ENCODE measurements around the gene GPS2.

GPS2 gene

DNA sequence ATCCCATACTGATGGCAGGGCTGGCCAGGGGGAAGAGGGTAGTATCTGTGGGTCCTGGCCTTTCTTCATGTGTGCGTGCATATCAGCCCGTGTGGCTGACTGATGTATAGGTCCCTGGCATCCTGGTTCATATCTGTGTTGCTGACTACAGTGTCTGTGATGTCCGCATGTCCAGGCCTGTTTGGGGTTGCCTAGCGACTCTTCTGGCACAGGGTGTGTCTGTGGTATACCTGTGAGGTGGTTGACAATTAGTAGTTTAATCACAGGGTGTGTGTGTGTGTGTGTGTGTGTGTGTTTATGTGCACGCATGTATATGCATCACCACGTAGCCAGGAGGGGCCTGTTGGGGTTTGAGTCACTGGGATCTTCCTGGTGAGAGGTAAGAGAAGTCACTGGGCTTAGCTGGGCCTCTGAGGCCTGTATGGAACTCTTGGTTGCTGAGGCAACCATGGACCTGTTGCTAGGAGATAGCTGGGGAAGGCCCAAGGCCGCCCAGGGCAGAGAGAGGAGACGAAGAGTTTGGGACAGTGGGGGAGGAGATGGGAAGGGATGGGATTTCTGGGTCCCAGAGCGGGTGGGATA lies 39.2 kb upstream of the GPS2 start:
- Histone ChIP-seq H3K27me3 (ENCODE audit: low read depth, low read length) (no peaks in the 10 kb centered on the region), H3K4me3 (ENCODE audit: low read length) (no peak overlapping the region), H3K79me2 (ENCODE audit: low read length) (no peaks in the 10 kb centered on the region), H4K20me1 (ENCODE audit: insufficient read depth, low read length) (no peaks in the 10 kb centered on the region), H3K4me1 (ENCODE audit: low read length) (peaks cover 11% of the 10 kb centered on the region), H3K9me3 (ENCODE audit: insufficient read depth, low read length) (no peaks in the 10 kb centered on the region), H3K36me3 (replicated peaks; ENCODE audit: low read depth, low read length) (no peaks in the 10 kb centered on the region), H2AFZ (ENCODE audit: low read depth, low read length) (no peak overlapping the region), H3K9ac (ENCODE audit: low read length) (no peak overlapping the region), H3K4me2 (ENCODE audit: low read length) (no peak overlapping the region), H3K27ac (ENCODE audit: low read length) (no peak overlapping the region)
- no peak for TF ChIP-seq EZH2phosphoT487 (IDR thresholded peaks at IDR 0.05; ENCODE audit: low read depth)
- TF ChIP-seq, protein P1, sequence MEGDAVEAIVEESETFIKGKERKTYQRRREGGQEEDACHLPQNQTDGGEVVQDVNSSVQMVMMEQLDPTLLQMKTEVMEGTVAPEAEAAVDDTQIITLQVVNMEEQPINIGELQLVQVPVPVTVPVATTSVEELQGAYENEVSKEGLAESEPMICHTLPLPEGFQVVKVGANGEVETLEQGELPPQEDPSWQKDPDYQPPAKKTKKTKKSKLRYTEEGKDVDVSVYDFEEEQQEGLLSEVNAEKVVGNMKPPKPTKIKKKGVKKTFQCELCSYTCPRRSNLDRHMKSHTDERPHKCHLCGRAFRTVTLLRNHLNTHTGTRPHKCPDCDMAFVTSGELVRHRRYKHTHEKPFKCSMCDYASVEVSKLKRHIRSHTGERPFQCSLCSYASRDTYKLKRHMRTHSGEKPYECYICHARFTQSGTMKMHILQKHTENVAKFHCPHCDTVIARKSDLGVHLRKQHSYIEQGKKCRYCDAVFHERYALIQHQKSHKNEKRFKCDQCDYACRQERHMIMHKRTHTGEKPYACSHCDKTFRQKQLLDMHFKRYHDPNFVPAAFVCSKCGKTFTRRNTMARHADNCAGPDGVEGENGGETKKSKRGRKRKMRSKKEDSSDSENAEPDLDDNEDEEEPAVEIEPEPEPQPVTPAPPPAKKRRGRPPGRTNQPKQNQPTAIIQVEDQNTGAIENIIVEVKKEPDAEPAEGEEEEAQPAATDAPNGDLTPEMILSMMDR (IDR thresholded peaks at IDR 0.05; ENCODE audit: low read depth, low read length): no peak

DNA sequence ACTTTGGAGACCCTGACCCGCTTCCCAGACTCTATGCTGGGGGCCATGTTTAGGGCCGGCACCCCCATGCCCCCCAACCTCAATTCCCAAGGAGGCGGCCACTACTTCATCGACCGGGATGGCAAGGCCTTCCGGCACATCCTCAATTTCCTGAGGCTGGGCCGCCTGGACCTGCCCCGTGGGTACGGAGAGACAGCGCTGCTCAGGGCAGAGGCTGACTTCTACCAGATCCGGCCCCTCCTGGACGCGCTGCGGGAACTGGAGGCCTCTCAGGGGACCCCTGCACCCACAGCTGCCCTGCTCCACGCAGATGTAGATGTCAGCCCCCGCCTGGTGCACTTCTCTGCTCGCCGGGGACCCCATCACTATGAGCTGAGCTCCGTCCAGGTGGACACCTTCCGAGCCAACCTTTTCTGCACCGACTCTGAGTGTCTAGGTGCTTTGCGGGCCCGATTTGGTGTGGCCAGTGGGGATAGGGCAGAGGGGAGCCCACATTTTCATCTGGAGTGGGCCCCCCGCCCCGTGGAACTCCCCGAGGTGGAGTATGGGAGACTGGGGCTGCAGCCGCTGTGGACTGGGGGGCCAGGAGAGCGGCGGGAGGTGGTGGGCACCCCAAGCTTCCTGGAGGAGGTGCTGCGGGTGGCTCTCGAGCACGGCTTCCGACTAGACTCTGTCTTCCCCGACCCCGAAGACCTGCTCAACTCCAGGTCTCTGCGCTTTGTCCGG lies 37.9 kb upstream of the GPS2 start:
- H3K9me3 ChIP-seq (ENCODE audit: insufficient read depth, low read length): no peaks in the 10 kb centered on the region
- peak overlapping the region; percentile 86; the same call in 1 of the 2 replicates for H3K9ac ChIP-seq (ENCODE audit: low read length)
- H4K20me1 ChIP-seq (ENCODE audit: insufficient read depth, low read length): no peaks in the 10 kb centered on the region
- peaks cover 11% of the 10 kb centered on the region for H3K4me1 ChIP-seq (ENCODE audit: low read length)
- no peak for TF ChIP-seq EZH2phosphoT487 (IDR thresholded peaks at IDR 0.05; ENCODE audit: low read depth)
- TF ChIP-seq, protein P1 (IDR thresholded peaks at IDR 0.05; ENCODE audit: low read depth, low read length): no peak
- no peaks in the 10 kb centered on the region for H3K79me2 ChIP-seq (ENCODE audit: low read length)
- no peaks in the 10 kb centered on the region for H3K27me3 ChIP-seq (ENCODE audit: low read depth, low read length)
- H3K27ac ChIP-seq (ENCODE audit: low read length): no peak overlapping the region
- peak overlapping the region; percentile 84 for H3K4me2 ChIP-seq (ENCODE audit: low read length)
- no peak overlapping the region for H2AFZ ChIP-seq (ENCODE audit: low read depth, low read length)
- H3K4me3 ChIP-seq (ENCODE audit: low read length): peak overlapping the region; percentile 91
- H3K36me3 ChIP-seq (replicated peaks; ENCODE audit: low read depth, low read length): no peaks in the 10 kb centered on the region

DNA sequence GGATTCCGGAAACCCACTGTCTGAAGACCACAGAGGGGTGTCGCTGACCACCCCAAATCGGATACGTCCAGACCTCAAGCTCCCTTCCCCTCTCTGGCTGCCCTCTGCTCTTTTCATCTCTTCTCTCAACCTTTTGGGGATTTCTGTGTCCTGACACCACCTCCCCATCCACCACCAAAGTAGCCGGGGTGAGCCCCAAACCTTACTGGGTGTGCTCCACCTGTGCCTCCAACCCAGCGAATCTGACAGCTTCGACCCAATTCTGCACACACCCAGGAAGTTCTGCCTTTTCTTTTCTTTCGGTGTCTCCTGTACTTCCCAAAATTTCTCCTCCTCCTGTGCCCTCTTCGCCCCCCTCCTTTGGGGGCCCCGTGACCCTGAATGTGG lies 37.3 kb upstream of the GPS2 start:
- Histone ChIP-seq H3K27me3 (ENCODE audit: low read depth, low read length) (no peaks in the 10 kb centered on the region), H3K4me2 (ENCODE audit: low read length) (peak overlapping the region; percentile 84), H3K27ac (ENCODE audit: low read length) (no peak overlapping the region), H4K20me1 (ENCODE audit: insufficient read depth, low read length) (no peaks in the 10 kb centered on the region), H3K9ac (ENCODE audit: low read length) (peak overlapping the region; percentile 86), H3K4me3 (ENCODE audit: low read length) (peak overlapping the region; percentile 91), H3K79me2 (ENCODE audit: low read length) (no peaks in the 10 kb centered on the region), H3K9me3 (ENCODE audit: insufficient read depth, low read length) (no peaks in the 10 kb centered on the region), H2AFZ (ENCODE audit: low read depth, low read length) (no peak overlapping the region), H3K4me1 (ENCODE audit: low read length) (peaks cover 11% of the 10 kb centered on the region), H3K36me3 (replicated peaks; ENCODE audit: low read depth, low read length) (no peaks in the 10 kb centered on the region)
- no peak for TF ChIP-seq EZH2phosphoT487 (IDR thresholded peaks at IDR 0.05; ENCODE audit: low read depth)
- TF ChIP-seq, protein P1 (IDR thresholded peaks at IDR 0.05; ENCODE audit: low read depth, low read length): peak; percentile 43

DNA sequence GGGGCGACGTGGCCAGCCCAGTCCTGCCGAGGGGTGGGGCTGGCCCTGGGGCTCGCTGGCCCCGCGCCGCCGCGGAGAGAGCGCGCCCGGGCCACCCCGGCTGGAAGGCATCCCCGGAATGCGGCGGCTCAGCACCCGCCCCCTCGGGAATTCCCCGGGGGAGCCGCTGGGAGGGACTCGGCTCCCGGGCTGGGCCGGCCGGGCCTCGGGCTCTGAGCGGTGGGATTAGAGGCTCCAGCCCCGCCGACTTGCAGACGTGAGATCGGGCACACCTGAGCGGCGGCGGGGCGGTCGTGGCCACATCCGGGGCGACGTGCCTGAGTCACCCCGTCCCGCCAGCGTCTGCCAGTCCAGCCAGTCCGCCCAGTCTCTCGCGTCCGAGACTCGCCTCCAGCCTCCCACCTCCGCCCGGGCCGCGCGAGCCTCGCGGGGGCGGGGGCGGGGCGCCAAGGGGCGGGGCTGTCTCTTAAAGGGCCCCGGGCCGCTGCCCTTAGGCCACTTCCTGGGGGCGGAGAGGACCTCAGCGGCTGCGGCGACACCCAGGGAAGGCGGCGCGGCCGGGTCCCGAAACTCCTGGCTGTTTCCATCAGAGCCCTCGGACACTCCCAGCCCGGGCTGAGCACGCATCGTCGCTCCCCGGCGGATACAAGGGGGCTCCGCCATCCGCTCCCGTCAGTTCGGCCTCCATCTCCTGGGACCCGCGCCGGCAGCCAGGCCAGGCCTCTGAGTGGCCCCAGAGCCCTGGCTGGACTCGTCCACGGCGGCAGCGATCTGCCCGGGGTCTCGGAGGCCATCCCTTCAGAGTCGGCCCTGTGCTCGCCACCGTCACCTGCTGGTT lies 36.7 kb upstream of the GPS2 start, which contains the start of gene KCTD11:
Gene KCTD11, plus strand, starts transcription at position 498 of the 838 bp plus-strand sequence.
- H3K9me3 ChIP-seq (ENCODE audit: insufficient read depth, low read length): no peaks in the 10 kb centered on the region
- H3K4me1 ChIP-seq (ENCODE audit: low read length): peaks cover 11% of the 10 kb centered on the region
- H3K36me3 ChIP-seq (replicated peaks; ENCODE audit: low read depth, low read length): no peaks in the 10 kb centered on the region
- peak within 1 kb of the TSS; percentile 86 for H3K9ac ChIP-seq (ENCODE audit: low read length)
- H4K20me1 ChIP-seq (ENCODE audit: insufficient read depth, low read length): no peaks in the 10 kb centered on the region
- no peak for TF ChIP-seq EZH2phosphoT487 (IDR thresholded peaks at IDR 0.05; ENCODE audit: low read depth)
- TF ChIP-seq, protein P1 (IDR thresholded peaks at IDR 0.05; ENCODE audit: low read depth, low read length): no peak
- 0 out of 2 replicates have a peak within 1 kb of the TSS, but pooled peaks have one; percentile 25 for H3K27ac ChIP-seq (ENCODE audit: low read length)
- peak within 1 kb of the TSS; percentile 84 for H3K4me2 ChIP-seq (ENCODE audit: low read length)
- H3K79me2 ChIP-seq (ENCODE audit: low read length): no peaks in the 10 kb centered on the region
- H3K4me3 ChIP-seq (ENCODE audit: low read length): peak within 1 kb of the TSS; percentile 91
- H3K27me3 ChIP-seq (ENCODE audit: low read depth, low read length): no peaks in the 10 kb centered on the region
- peak within 1 kb of the TSS; percentile 56; the same call in 1 of the 2 replicates for H2AFZ ChIP-seq (ENCODE audit: low read depth, low read length)

Data from OCI-LY3 (cell line).